ENCODE results near the gene BDNF. TPM values are rescaled to one million over a fixed set of nuclear protein-coding genes. Genes with fewer than 3 reads are reported as not detected.
A peak's percentile ranks its signal among the peaks of the same experiment; 100 is the strongest.

BDNF gene
- total and polyA plus RNA-seq, 2 of the 8 experiments (the other 6 are each of a cell fraction or from before 2014, with no cell fraction given), result 2.4 to 5.4 TPM

GRCh38 chr11:27701355-27702105 is 1.3 kb upstream of the BDNF start:
- H3K27me3 ChIP-seq (replicated peaks in 1 of 4; ENCODE audit: control insufficient read depth in 3 of 4, extremely low read depth in 1 of 4, insufficient read depth in 3 of 4, low read length in 3 of 4), result peaks cover 8 to 28% (median 20%) of the 10 kb centered on the region in 4 experiments
- DNase-seq (ENCODE audit: low read depth in 1 of 2, low spot score in 2 of 2), result no peak

More at GRCh38 chr11:27701355-27702105, 1.3 kb upstream of the BDNF start:
- H3K9ac ChIP-seq (replicated peaks in 1 of 4; ENCODE audit: extremely low read depth in 1 of 4, low read depth in 3 of 4, low read length in 3 of 4), result no peak overlapping the region
- no peaks in the 10 kb centered on the region for H3K9me3 ChIP-seq (ENCODE audit: insufficient read depth in 2 of 2, low read depth in 1 of 2, low read length in 1 of 2)
- H4K5ac ChIP-seq (ENCODE audit: insufficient read length, low read depth, low read length), result no peak overlapping the region
- H2BK120ac ChIP-seq (replicated peaks; ENCODE audit: low read depth, low read length), result no peak overlapping the region
- H3K14ac ChIP-seq (ENCODE audit: insufficient read length), result no peak overlapping the region
- H3K36me3 ChIP-seq (ENCODE audit: control insufficient read depth in 2 of 4, insufficient read depth in 4 of 4, low read length in 3 of 4), result no peaks in the 10 kb centered on the region
- H2BK15ac ChIP-seq (ENCODE audit: low read length), result no peak overlapping the region
- H3K79me2 ChIP-seq (ENCODE audit: control insufficient read depth in 1 of 2, insufficient read depth in 2 of 2, low read length in 2 of 2), result peaks cover 0 to 12% of the 10 kb centered on the region in 2 experiments; a peak in 2 of 4 replicates
- no peaks in the 10 kb centered on the region for H3K79me1 ChIP-seq (ENCODE audit: low read depth, low read length)
- no peak overlapping the region for H2BK5ac ChIP-seq (ENCODE audit: low read depth, low read length)
- H4K20me1 ChIP-seq (replicated peaks in 1 of 2; ENCODE audit: control insufficient read depth in 1 of 2, insufficient read depth in 2 of 2, low read length in 2 of 2), result no peaks in the 10 kb centered on the region
- H3K56ac ChIP-seq (replicated peaks; ENCODE audit: insufficient read length, low read depth, low read length), result no peak overlapping the region
- peak overlapping the region; percentile 85 to 91 for H3K4me2 ChIP-seq (ENCODE audit: insufficient read depth in 1 of 2, low read depth in 2 of 2, low read length in 2 of 2)
- no peak for FAIRE-seq
- POLR2A ChIA-PET (ENCODE audit: partially characterized antibody), result interaction anchor here (0.6 to 9.1 kb wide), 7 partner anchors 14 to 372 kb away, joined by 3 to 191 read pairs (median 17); no protein-coding TSS in a partner anchor
- no peak overlapping the region for H4K8ac ChIP-seq (ENCODE audit: extremely low read depth, insufficient read depth, low read length)
- 0 out of 2 replicates have a peak overlapping the region, but pooled peaks have one; percentile 5 for H2BK12ac ChIP-seq (ENCODE audit: low read depth, low read length)
- peak overlapping the region; percentile 61 to 95 (median 78); a peak in 7 of 8 replicates for H3K4me3 ChIP-seq (ENCODE audit: extremely low read depth in 1 of 4, insufficient read depth in 2 of 4, low read depth in 3 of 4, low read length in 4 of 4)
- WGBS, 2 experiments (ENCODE audit: extremely low coverage in 1 of 2, insufficient coverage in 1 of 2, insufficient read length in 1 of 2, insufficient replicate concordance in 2 of 2, low coverage in 1 of 2, low lambda C conversion rate in 2 of 2, missing lambda C conversion rate in 1 of 2), result 2% methylated on average over 30 of the region's 30 CpGs; no CpG with 5 or more reads in 1 of the 2 experiments
- H2AK5ac ChIP-seq (ENCODE audit: low read depth, low read length), result no peak overlapping the region
- H3K23me2 ChIP-seq (ENCODE audit: low read depth, low read length), result peaks cover 22% of the 10 kb centered on the region
- H3K23ac ChIP-seq (ENCODE audit: insufficient read length), result no peak overlapping the region
- H3K18ac ChIP-seq (ENCODE audit: extremely low read depth, low read length), result no peak overlapping the region
- H3K4me1 ChIP-seq (replicated peaks in 1 of 4; ENCODE audit: control insufficient read depth in 3 of 4, insufficient read depth in 4 of 4, low read length in 3 of 4), result peaks cover under 1 to 11% (median 3%) of the 10 kb centered on the region in 4 experiments; a peak in 4 of 7 replicates
- H4K91ac ChIP-seq (replicated peaks; ENCODE audit: insufficient read length, low read length), result no peak overlapping the region
- H3K4ac ChIP-seq (replicated peaks; ENCODE audit: insufficient read length, low read depth, low read length), result no peak overlapping the region
- CTCF ChIA-PET (ENCODE audit: partially characterized antibody), result interaction anchor here (0.6 to 9.1 kb wide), 12 partner anchors 10 to 828 kb away, joined by 3 to 223 read pairs (median 3); no protein-coding TSS in a partner anchor
- H2AFZ ChIP-seq (ENCODE audit: low read length), result no peak overlapping the region; the same call in 1 of the 2 replicates
- H3K27ac ChIP-seq (ENCODE audit: low read depth, low read length), result no peak overlapping the region
- H2BK20ac ChIP-seq (ENCODE audit: low read length), result no peak overlapping the region
- TF ChIP-seq SIN3A (conservative IDR thresholded peaks at IDR 0.05 in 1 of 2, IDR thresholded peaks at IDR 0.05 in 1 of 2; ENCODE audit: low read depth in 1 of 2, low read length in 2 of 2) (peak in 1 of 2 experiments; percentile 27; a peak in 1 of 4 replicates), HDAC6 (IDR thresholded peaks at IDR 0.05; ENCODE audit: low read depth, low read length) (no peak), HDAC2 (IDR thresholded peaks at IDR 0.05; ENCODE audit: borderline replicate concordance in 1 of 2, low read depth in 2 of 2, low read length in 2 of 2) (no peak), CTCF (IDR thresholded peaks at IDR 0.05; ENCODE audit: control extremely low read depth in 1 of 3, insufficient read depth in 1 of 3, low read depth in 1 of 3, low read length in 3 of 3) (peak in 1 of 3 experiments; percentile 4; a peak in 1 of 4 replicates)
